Measurements from ENCODE around the gene TMEM198.

DNA sequence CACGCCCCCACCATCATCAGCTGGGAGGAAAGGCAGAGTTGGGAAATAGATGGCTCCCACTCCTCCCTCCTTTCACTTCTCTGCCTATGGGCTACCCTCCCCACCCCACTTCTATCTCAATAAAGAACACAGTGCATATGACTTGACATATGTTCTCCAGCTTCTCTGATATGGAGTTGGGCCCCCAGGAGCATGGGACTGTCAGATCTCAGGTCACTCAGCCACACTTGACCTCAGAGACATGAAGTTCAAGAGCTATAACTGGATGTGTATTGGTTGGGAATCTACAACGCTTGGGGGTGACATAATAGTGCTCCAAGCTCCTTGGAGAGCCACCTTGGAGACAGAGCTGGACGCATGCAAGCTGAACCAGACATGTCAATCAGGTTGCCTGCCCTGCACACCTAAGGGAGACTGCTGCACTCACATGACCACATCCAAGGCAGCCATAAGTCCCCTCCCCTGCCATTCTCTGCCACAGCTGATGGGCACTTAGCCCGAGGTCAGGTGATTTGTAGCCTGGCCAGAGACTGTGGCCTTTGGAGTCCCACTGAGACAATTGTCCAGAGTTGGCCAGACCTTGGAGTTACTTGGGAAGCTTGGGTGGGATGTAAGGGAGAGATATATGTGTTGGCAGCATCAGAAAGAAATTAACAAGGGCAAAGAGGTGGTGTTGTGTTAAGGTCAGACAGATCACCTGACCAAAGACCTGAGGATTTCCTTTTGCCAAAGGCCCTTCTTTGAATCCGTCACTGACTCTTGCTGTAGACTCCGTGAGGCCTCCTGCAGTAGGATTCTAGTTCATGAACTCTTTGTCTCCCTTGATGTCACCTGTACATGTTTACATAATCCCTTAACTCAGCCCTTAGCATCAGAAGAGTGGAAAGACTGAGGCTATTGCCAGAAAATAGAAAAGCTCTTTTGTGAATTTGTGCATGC is 32.0 kb downstream of the TMEM198 start:
- TF ChIP-seq, protein P1, sequence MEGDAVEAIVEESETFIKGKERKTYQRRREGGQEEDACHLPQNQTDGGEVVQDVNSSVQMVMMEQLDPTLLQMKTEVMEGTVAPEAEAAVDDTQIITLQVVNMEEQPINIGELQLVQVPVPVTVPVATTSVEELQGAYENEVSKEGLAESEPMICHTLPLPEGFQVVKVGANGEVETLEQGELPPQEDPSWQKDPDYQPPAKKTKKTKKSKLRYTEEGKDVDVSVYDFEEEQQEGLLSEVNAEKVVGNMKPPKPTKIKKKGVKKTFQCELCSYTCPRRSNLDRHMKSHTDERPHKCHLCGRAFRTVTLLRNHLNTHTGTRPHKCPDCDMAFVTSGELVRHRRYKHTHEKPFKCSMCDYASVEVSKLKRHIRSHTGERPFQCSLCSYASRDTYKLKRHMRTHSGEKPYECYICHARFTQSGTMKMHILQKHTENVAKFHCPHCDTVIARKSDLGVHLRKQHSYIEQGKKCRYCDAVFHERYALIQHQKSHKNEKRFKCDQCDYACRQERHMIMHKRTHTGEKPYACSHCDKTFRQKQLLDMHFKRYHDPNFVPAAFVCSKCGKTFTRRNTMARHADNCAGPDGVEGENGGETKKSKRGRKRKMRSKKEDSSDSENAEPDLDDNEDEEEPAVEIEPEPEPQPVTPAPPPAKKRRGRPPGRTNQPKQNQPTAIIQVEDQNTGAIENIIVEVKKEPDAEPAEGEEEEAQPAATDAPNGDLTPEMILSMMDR (IDR thresholded peaks at IDR 0.05): no peak
- TF ChIP-seq, protein P2, sequence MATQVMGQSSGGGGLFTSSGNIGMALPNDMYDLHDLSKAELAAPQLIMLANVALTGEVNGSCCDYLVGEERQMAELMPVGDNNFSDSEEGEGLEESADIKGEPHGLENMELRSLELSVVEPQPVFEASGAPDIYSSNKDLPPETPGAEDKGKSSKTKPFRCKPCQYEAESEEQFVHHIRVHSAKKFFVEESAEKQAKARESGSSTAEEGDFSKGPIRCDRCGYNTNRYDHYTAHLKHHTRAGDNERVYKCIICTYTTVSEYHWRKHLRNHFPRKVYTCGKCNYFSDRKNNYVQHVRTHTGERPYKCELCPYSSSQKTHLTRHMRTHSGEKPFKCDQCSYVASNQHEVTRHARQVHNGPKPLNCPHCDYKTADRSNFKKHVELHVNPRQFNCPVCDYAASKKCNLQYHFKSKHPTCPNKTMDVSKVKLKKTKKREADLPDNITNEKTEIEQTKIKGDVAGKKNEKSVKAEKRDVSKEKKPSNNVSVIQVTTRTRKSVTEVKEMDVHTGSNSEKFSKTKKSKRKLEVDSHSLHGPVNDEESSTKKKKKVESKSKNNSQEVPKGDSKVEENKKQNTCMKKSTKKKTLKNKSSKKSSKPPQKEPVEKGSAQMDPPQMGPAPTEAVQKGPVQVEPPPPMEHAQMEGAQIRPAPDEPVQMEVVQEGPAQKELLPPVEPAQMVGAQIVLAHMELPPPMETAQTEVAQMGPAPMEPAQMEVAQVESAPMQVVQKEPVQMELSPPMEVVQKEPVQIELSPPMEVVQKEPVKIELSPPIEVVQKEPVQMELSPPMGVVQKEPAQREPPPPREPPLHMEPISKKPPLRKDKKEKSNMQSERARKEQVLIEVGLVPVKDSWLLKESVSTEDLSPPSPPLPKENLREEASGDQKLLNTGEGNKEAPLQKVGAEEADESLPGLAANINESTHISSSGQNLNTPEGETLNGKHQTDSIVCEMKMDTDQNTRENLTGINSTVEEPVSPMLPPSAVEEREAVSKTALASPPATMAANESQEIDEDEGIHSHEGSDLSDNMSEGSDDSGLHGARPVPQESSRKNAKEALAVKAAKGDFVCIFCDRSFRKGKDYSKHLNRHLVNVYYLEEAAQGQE (IDR thresholded peaks at IDR 0.05; ENCODE audit: insufficient read depth in 1 of 2, low read depth in 2 of 2, low read length in 1 of 2): no peak
- TF ChIP-seq SIN3A (IDR thresholded peaks at IDR 0.05; ENCODE audit: borderline replicate concordance, insufficient read depth, low read depth, low read length): no peak
